MM.1S (cell line): ENCODE results near the gene TRIM64C.
"Not testable (repeated sequence)": the region's sequence is repeated elsewhere in the genome, so short reads cannot be mapped to it uniquely, and the experiment has no call there.

Experiments
- DNase-seq: peaks from one replicate; pipeline ENCODE4 v3.0.0-alpha.2; 2015
- H2AFZ ChIP-seq: fragments of 300-600 bp; sonication (generic); 2 replicates; pipeline ENCODE4 v1.6.0; 2016; ENCODE audit warnings: antibody characterized with exemption, low read length
- H3F3A ChIP-seq: fragments of 300-600 bp; sonication (generic); 2 replicates; pipeline ENCODE4 v1.6.1; 2016; ENCODE audit warnings: mild to moderate bottlenecking, antibody characterized with exemption, low read length, moderate library complexity, mixed read lengths; ENCODE audit not compliant: insufficient read depth
- H3K27ac ChIP-seq: fragments of 300-600 bp; sonication (generic); 2 replicates; pipeline ENCODE4 v1.5.1; 2016; ENCODE audit warnings: mild to moderate bottlenecking, low read length
- H3K27me3 ChIP-seq: fragments of 300-600 bp; sonication (generic); replicated peaks from 2 replicates; pipeline ENCODE4 v1.6.0; 2016; ENCODE audit warnings: low read length; ENCODE audit not compliant: insufficient read depth
- H3K36me3 ChIP-seq: fragments of 300-600 bp; sonication (generic); replicated peaks from 2 replicates; pipeline ENCODE4 v1.6.1; 2016; ENCODE audit warnings: mild to moderate bottlenecking, low read length, mixed read lengths; ENCODE audit not compliant: insufficient read depth
- H3K4me1 ChIP-seq: fragments of 300-600 bp; sonication (generic); 2 replicates; pipeline ENCODE4 v1.6.1; 2016; ENCODE audit warnings: low read length, mixed read lengths
- H3K4me2 ChIP-seq: fragments of 300-600 bp; sonication (generic); 2 replicates; pipeline ENCODE4 v1.6.0; 2016; ENCODE audit warnings: low read depth, low read length
- H3K4me3 ChIP-seq: fragments of 300-600 bp; sonication (generic); 2 replicates; pipeline ENCODE4 v1.5.1; 2016; ENCODE audit warnings: low read length, mixed read lengths
- H3K79me2 ChIP-seq: fragments of 300-600 bp; sonication (generic); 2 replicates; pipeline ENCODE4 v1.6.1; 2016; ENCODE audit warnings: mixed run types, low read length, mixed read lengths
- H3K9ac ChIP-seq: fragments of 300-600 bp; sonication (generic); 2 replicates; pipeline ENCODE4 v1.6.1; 2016; ENCODE audit warnings: low read length, mixed read lengths
- H3K9me2 ChIP-seq: fragments of 300-600 bp; sonication (generic); replicated peaks from 2 replicates; pipeline ENCODE4 v1.6.1; 2016; ENCODE audit warnings: mild to moderate bottlenecking, low read length, mixed read lengths; ENCODE audit not compliant: insufficient read depth
- H3K9me3 ChIP-seq: fragments of 300-600 bp; sonication (generic); replicated peaks from 2 replicates; pipeline ENCODE4 v1.6.1; 2016; ENCODE audit warnings: mild to moderate bottlenecking, low read length, mixed read lengths; ENCODE audit not compliant: insufficient read depth
- H4K20me1 ChIP-seq: fragments of 300-600 bp; sonication (generic); 2 replicates; pipeline ENCODE4 v1.6.1; 2016; ENCODE audit warnings: mild to moderate bottlenecking, low read length, moderate library complexity, mixed read lengths; ENCODE audit not compliant: insufficient read depth

The TRIM64C gene

GRCh38 chr11:49059012-49059411, at the start of gene TRIM64C:
TSS of gene TRIM64C (minus strand) at chr11:49059112. CDS start at chr11:49059112, 0 bp downstream.
- H3K4me1 ChIP-seq, H3K9me3 ChIP-seq, H3K27me3 ChIP-seq: not testable (repeated sequence)

GRCh38 chr11:49102356-49102755, 43.4 kb upstream of the TRIM64C start:
- not testable (repeated sequence) for H2AFZ ChIP-seq, H4K20me1 ChIP-seq, H3K4me2 ChIP-seq, H3F3A ChIP-seq, H3K4me3 ChIP-seq, DNase-seq, H3K79me2 ChIP-seq, H3K4me1 ChIP-seq, H3K9me3 ChIP-seq, H3K27me3 ChIP-seq, H3K9ac ChIP-seq, H3K36me3 ChIP-seq, H3K9me2 ChIP-seq, H3K27ac ChIP-seq

More at GRCh38 chr11:49059012-49059411, at the start of gene TRIM64C:
- H3K36me3 ChIP-seq, H3K4me2 ChIP-seq, H3K4me3 ChIP-seq, H3K9me2 ChIP-seq, H4K20me1 ChIP-seq, H3K9ac ChIP-seq, H3K27ac ChIP-seq, DNase-seq, H2AFZ ChIP-seq, H3K79me2 ChIP-seq, H3F3A ChIP-seq: not testable (repeated sequence)

- not testable (repeated sequence) for H3K9ac ChIP-seq
Measured at GRCh38 chr11:49069897-49070296, 11.0 kb upstream of the TRIM64C start.

GRCh38 chr11:49049821-49050220, 9.1 kb downstream of the TRIM64C start:
- not testable (repeated sequence) for H3K4me2 ChIP-seq, H2AFZ ChIP-seq, H3K79me2 ChIP-seq, H3K9me3 ChIP-seq, H4K20me1 ChIP-seq, H3K4me1 ChIP-seq, H3F3A ChIP-seq, H3K27me3 ChIP-seq, H3K27ac ChIP-seq, H3K4me3 ChIP-seq, H3K9ac ChIP-seq, H3K9me2 ChIP-seq, DNase-seq, H3K36me3 ChIP-seq

More at GRCh38 chr11:49069897-49070296, 11.0 kb upstream of the TRIM64C start:
- not testable (repeated sequence) for H4K20me1 ChIP-seq, H2AFZ ChIP-seq, H3K27ac ChIP-seq, H3K4me1 ChIP-seq, DNase-seq, H3K79me2 ChIP-seq, H3K4me2 ChIP-seq, H3K9me2 ChIP-seq, H3F3A ChIP-seq, H3K36me3 ChIP-seq, H3K27me3 ChIP-seq, H3K4me3 ChIP-seq, H3K9me3 ChIP-seq

- H3K27me3 ChIP-seq, DNase-seq, H3K9ac ChIP-seq, H4K20me1 ChIP-seq, H3K79me2 ChIP-seq, H3K4me3 ChIP-seq, H3K4me1 ChIP-seq, H3F3A ChIP-seq, H3K27ac ChIP-seq, H3K36me3 ChIP-seq, H3K9me2 ChIP-seq, H3K9me3 ChIP-seq, H2AFZ ChIP-seq, H3K4me2 ChIP-seq: not testable (repeated sequence)
Measured at GRCh38 chr11:49048229-49048628, 10.7 kb downstream of the TRIM64C start.

- H3K4me1 ChIP-seq, H3K9me2 ChIP-seq, DNase-seq, H3K27me3 ChIP-seq, H4K20me1 ChIP-seq, H2AFZ ChIP-seq, H3K79me2 ChIP-seq, H3F3A ChIP-seq, H3K4me3 ChIP-seq, H3K36me3 ChIP-seq, H3K4me2 ChIP-seq, H3K9ac ChIP-seq, H3K9me3 ChIP-seq, H3K27ac ChIP-seq: not testable (repeated sequence)
Measured at GRCh38 chr11:49028523-49028922, 30.4 kb downstream of the TRIM64C start, which contains the start of gene TRIM49B. TSS of gene TRIM49B (plus strand) at chr11:49028823. CDS start at chr11:49031600, 2,777 bp downstream.
